ENCODE results near the gene SNRNP200.
"Not testable (repeated sequence)": the region's sequence is repeated elsewhere in the genome, so short reads cannot be mapped to it uniquely, and the experiment has no call there.

The SNRNP200 gene

GRCh38 chr2:96317584-96317997 is 12.2 kb upstream of the SNRNP200 start:
- no peak for TF ChIP-seq ZNF274 (IDR thresholded peaks at IDR 0.05; ENCODE audit: low read depth, low read length)
- no peak overlapping the region for H3K4me3 ChIP-seq (ENCODE audit: low read length)

- H3K4me3 ChIP-seq (ENCODE audit: low read length): no peak overlapping the region
- TF ChIP-seq ZNF274 (IDR thresholded peaks at IDR 0.05; ENCODE audit: low read depth, low read length): no peak
Observed at GRCh38 chr2:96316999-96317398, 11.7 kb upstream of the SNRNP200 start.

GRCh38 chr2:96315400-96316071 is 10.2 kb upstream of the SNRNP200 start:
- peak overlapping the region; percentile 11; the same call in 1 of the 2 replicates for H3K4me3 ChIP-seq (ENCODE audit: low read length)
- TF ChIP-seq ZNF274 (IDR thresholded peaks at IDR 0.05; ENCODE audit: low read depth, low read length): no peak

GRCh38 chr2:96315005-96315399 is 9.7 kb upstream of the SNRNP200 start:
- H3K4me3 ChIP-seq (ENCODE audit: low read length): no peak overlapping the region
- no peak for TF ChIP-seq ZNF274 (IDR thresholded peaks at IDR 0.05; ENCODE audit: low read depth, low read length)

GRCh38 chr2:96308248-96308647 is 2.9 kb upstream of the SNRNP200 start:
- H3K4me3 ChIP-seq (ENCODE audit: low read length): no peak overlapping the region
- TF ChIP-seq ZNF274 (IDR thresholded peaks at IDR 0.05; ENCODE audit: low read depth, low read length): no peak

- no peak for TF ChIP-seq ZNF274 (IDR thresholded peaks at IDR 0.05; ENCODE audit: low read depth, low read length)
- H3K4me3 ChIP-seq (ENCODE audit: low read length): peak overlapping the region; percentile 79
Observed at GRCh38 chr2:96306370-96306769, 1.0 kb upstream of the SNRNP200 start.

- TF ChIP-seq ZNF274 (IDR thresholded peaks at IDR 0.05; ENCODE audit: low read depth, low read length): no peak
- peak overlapping the region; percentile 79 for H3K4me3 ChIP-seq (ENCODE audit: low read length)
Observed at GRCh38 chr2:96305979-96306308, 598 bp upstream of the SNRNP200 start.

GRCh38 chr2:96304606-96305005 is 740 bp downstream of the SNRNP200 start:
- TF ChIP-seq ZNF274 (IDR thresholded peaks at IDR 0.05; ENCODE audit: low read depth, low read length): no peak
- peak overlapping the region; percentile 79 for H3K4me3 ChIP-seq (ENCODE audit: low read length)

GRCh38 chr2:96301865-96302264 is 3.5 kb downstream of the SNRNP200 start:
- no peak overlapping the region for H3K4me3 ChIP-seq (ENCODE audit: low read length)
- no peak for TF ChIP-seq ZNF274 (IDR thresholded peaks at IDR 0.05; ENCODE audit: low read depth, low read length)

- H3K4me3 ChIP-seq (ENCODE audit: low read length): no peak overlapping the region
- no peak for TF ChIP-seq ZNF274 (IDR thresholded peaks at IDR 0.05; ENCODE audit: low read depth, low read length)
Observed at GRCh38 chr2:96296925-96297324, 8.4 kb downstream of the SNRNP200 start.

GRCh38 chr2:96294271-96294670 is 11.1 kb downstream of the SNRNP200 start:
- H3K4me3 ChIP-seq (ENCODE audit: low read length): not testable (repeated sequence)

- no peak overlapping the region for H3K4me3 ChIP-seq (ENCODE audit: low read length)
- no peak for TF ChIP-seq ZNF274 (IDR thresholded peaks at IDR 0.05; ENCODE audit: low read depth, low read length)
Observed at GRCh38 chr2:96291751-96292150, 13.6 kb downstream of the SNRNP200 start.

- no peak overlapping the region for H3K4me3 ChIP-seq (ENCODE audit: low read length)
- no peak for TF ChIP-seq ZNF274 (IDR thresholded peaks at IDR 0.05; ENCODE audit: low read depth, low read length)
Observed at GRCh38 chr2:96287273-96287856, 18.0 kb downstream of the SNRNP200 start.

GRCh38 chr2:96276787-96277499 is 28.4 kb downstream of the SNRNP200 start:
- no peak for TF ChIP-seq ZNF274 (IDR thresholded peaks at IDR 0.05; ENCODE audit: low read depth, low read length)
- H3K4me3 ChIP-seq (ENCODE audit: low read length): no peak overlapping the region

- TF ChIP-seq ZNF274 (IDR thresholded peaks at IDR 0.05; ENCODE audit: low read depth, low read length): no peak
- no peak overlapping the region for H3K4me3 ChIP-seq (ENCODE audit: low read length)
Observed at GRCh38 chr2:96274355-96275056, 30.8 kb downstream of the SNRNP200 start.
